Large intestine (tissue), 3 donors: ENCODE results near the gene MRPL52. TPM values are rescaled to one million over a fixed set of nuclear protein-coding genes. Genes with fewer than 3 reads are reported as not detected.
A peak's percentile ranks its signal among the peaks of the same experiment; 100 is the strongest.
"Not testable (repeated sequence)": the region's sequence is repeated elsewhere in the genome, so short reads cannot be mapped to it uniquely, and the experiment has no call there.

ENCODE experiments used
- DNase-seq, 2 donors: peaks; one replicate each; pipeline versions ENCODE4 v3.0.0 to v3.0.0-alpha.2; 2013
- H3K27ac ChIP-seq: one replicate; pipeline ENCODE4 v1.5.1; 2013; ENCODE audit warnings: low read length
- H3K27me3 ChIP-seq: 2 replicates; pipeline ENCODE4 v1.6.1; 2013; ENCODE audit warnings: low read length; ENCODE audit not compliant: control insufficient read depth, insufficient read depth
- H3K36me3 ChIP-seq: 2 replicates; pipeline ENCODE4 v1.6.1; 2013; ENCODE audit warnings: low read length; ENCODE audit not compliant: control insufficient read depth, insufficient read depth
- H3K4me1 ChIP-seq: one replicate; pipeline ENCODE4 v1.6.1; 2013; ENCODE audit warnings: low read length; ENCODE audit not compliant: control insufficient read depth, insufficient read depth
- H3K4me3 ChIP-seq: one replicate; pipeline ENCODE4 v1.5.1; 2013; ENCODE audit warnings: low read length
- H3K9me3 ChIP-seq: one replicate; pipeline ENCODE4 v1.6.1; 2013; ENCODE audit warnings: mild to moderate bottlenecking, low read depth, low read length, moderate library complexity; ENCODE audit not compliant: control insufficient read depth
- WGBS: methylation state at CpG from one replicate; pipeline ENCODE4 v1.1.5; 2013; ENCODE audit warnings: low lambda C conversion rate; ENCODE audit not compliant: insufficient coverage; 5-methylcytosine and 5-hydroxymethylcytosine counted together
- polyA plus RNA-seq: library from polyadenylated mRNA; unstranded; fragments of 120-200 nt; gene quantifications from one replicate; pipeline ENCODE4 v1.2.1, GENCODE V29; 2013

The MRPL52 gene
- polyA plus RNA-seq, 1 donor: 115 TPM

DNA sequence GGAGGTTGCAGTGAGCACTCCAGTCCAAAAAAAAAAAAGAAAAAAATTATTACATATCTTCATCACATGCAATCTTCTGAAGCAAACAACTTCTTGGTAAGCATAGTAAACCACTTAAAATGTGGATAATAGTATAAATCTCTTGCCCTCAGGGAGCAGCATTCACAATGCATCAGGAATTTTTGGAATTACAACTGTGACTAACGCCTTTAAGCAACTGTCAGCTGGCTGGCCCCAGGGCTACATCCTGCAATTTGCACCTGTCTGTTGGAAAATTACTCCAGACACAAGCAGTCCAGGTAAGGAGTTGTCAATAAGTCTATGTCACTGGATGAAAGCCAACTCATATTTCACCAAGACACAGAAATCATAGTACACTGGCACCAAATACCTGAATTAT lies 9.0 kb upstream of the MRPL52 start:
- Histone ChIP-seq H3K36me3 (no peaks in the 10 kb centered on the region), H3K4me3 (no peak overlapping the region), H3K27ac (peak overlapping the region; percentile 98), H3K9me3 (no peaks in the 10 kb centered on the region), H3K27me3 (no peaks in the 10 kb centered on the region), H3K4me1 (peaks cover 69% of the 10 kb centered on the region)
- no CpG with 5 or more reads among the region's 1 CpG for WGBS
- no peak for DNase-seq

- peak overlapping the region; percentile 98 for H3K27ac ChIP-seq
- no peaks in the 10 kb centered on the region for H3K27me3 ChIP-seq
- no peaks in the 10 kb centered on the region for H3K36me3 ChIP-seq
- WGBS: 33% methylated on average over 4 of the region's 24 CpGs
- H3K9me3 ChIP-seq: no peaks in the 10 kb centered on the region
- DNase-seq: peak in 1 of 2 donors; percentile 92
- no peak overlapping the region for H3K4me3 ChIP-seq
- H3K4me1 ChIP-seq: peaks cover 62% of the 10 kb centered on the region
Observed at GRCh38 chr14:22821193-22822015, 8.3 kb upstream of the MRPL52 start.

DNA sequence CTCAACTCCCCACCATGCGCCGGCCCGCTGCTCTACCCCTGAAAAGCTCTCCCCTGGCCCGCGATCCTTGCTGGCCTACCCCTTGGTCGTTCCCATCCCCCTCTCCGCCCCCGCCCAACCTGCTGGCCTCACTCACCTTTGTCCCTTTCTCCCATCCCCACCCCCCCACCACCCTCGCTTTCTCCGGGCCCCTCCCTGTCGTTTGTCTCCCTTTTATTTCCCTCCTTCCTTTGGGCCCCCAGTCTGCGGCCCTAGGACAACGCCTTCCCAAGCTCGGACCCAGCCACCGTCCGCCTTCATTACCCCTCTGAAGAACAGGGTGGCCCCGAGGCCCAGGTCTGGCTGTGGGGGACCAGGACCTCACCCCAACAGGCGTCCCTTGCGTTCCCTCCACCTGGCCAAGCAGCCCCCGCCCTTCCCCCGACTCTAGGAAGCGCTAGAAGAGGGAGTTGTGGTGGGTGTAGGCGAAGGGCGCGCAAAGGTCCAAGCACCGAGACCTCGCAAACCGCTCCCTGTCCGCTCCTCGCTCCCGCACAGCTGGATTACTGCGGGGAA lies 7.6 kb upstream of the MRPL52 start:
- no peaks in the 10 kb centered on the region for H3K36me3 ChIP-seq
- no peaks in the 10 kb centered on the region for H3K27me3 ChIP-seq
- peak in 1 of 2 donors; percentile 90 for DNase-seq
- peak overlapping the region; percentile 98 for H3K27ac ChIP-seq
- WGBS: no CpG with 5 or more reads among the region's 32 CpGs
- H3K4me1 ChIP-seq: peaks cover 58% of the 10 kb centered on the region
- H3K9me3 ChIP-seq: no peaks in the 10 kb centered on the region
- peak overlapping the region; percentile 45 for H3K4me3 ChIP-seq

- DNase-seq: peak; percentile 82 to 87
- Histone ChIP-seq H3K27me3 (no peaks in the 10 kb centered on the region), H3K4me3 (peak overlapping the region; percentile 45), H3K27ac (peak overlapping the region; percentile 98), H3K9me3 (no peaks in the 10 kb centered on the region), H3K36me3 (no peaks in the 10 kb centered on the region), H3K4me1 (peaks cover 56% of the 10 kb centered on the region)
- WGBS: no CpG with 5 or more reads among the region's 34 CpGs
Observed at GRCh38 chr14:22822571-22823098, 7.1 kb upstream of the MRPL52 start.

DNA sequence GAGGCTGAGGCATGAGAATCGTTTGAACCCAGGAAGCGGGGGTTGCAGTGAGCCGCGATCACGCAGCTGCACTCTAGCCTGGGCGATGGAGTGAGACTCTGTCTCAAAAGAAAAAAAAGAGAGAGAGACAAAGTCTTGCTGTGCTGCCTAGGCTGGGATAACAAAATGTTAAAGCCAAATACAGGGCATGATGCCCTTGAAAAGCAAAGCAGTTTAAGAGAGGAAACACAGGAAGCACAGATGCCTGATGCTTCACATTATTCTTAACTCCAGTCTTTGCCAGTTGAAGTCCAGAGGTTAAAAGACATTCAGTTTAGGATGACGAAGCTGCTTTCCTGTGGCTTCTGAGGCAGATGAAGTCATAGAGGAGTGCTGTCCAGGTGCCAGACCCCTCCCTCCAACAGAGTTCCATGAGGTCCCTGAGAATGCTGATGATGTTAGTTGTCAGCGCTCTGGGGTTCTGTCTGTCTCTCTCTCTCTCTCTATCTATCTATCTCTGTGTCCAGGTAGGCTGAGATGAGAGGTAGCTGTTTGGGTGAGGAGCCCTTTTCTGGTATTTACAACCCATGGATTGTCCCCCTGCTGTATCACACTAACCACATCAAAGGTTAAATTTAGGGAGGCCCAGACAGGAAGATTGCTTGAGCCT lies 4.9 kb upstream of the MRPL52 start:
- 67% methylated on average over 1 of the region's 8 CpGs for WGBS
- no peak overlapping the region for H3K4me3 ChIP-seq
- no peaks in the 10 kb centered on the region for H3K9me3 ChIP-seq
- peaks cover 37% of the 10 kb centered on the region for H3K4me1 ChIP-seq
- H3K27me3 ChIP-seq: no peaks in the 10 kb centered on the region
- H3K36me3 ChIP-seq: no peaks in the 10 kb centered on the region
- peak in 1 of 2 donors; percentile 87 for DNase-seq
- H3K27ac ChIP-seq: no peak overlapping the region

- peaks cover 10% of the 10 kb centered on the region for H3K4me1 ChIP-seq
- H3K4me3 ChIP-seq: peak overlapping the region; percentile 83
- peaks cover 10% of the 10 kb centered on the region for H3K36me3 ChIP-seq
- DNase-seq, H3K27me3 ChIP-seq, H3K9me3 ChIP-seq: not testable (repeated sequence)
- H3K27ac ChIP-seq: peak overlapping the region; percentile 6
- WGBS: 90% methylated on average over 2 of the region's 12 CpGs
Observed at GRCh38 chr14:22829076-22829660, 519 bp upstream of the MRPL52 start.

DNA sequence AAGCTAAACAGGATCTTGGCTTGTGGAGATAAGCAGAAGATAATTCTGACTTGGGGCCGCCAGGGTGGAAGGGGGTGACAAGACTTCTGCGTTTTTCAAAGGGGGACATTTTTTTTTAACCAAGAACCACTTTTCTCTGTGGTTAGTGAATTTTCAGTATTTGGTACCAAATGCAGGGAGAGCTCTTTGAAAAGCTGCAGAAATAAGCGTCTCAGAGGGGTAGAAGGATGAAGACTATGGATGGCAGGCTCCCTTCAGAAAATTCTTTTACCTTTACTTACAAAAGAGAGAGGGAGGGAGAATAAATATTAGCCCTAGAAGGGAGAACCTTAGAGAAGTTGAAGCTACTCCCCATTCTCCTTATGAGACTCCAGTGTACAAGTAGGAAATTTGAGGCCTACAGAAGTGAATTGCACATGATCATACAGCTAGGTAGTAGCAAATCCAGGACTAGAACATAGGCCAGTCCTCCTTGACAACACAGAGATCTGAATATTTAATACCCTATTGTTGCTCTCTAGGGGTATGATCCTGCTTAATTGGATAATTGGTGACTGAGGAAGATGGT lies 840 bp downstream of the MRPL52 start:
- Histone ChIP-seq H3K27ac (no peak overlapping the region), H3K36me3 (peaks cover 18% of the 10 kb centered on the region), H3K4me3 (peak overlapping the region; percentile 83), H3K9me3 (no peaks in the 10 kb centered on the region), H3K4me1 (peaks cover 7% of the 10 kb centered on the region), H3K27me3 (no peaks in the 10 kb centered on the region)
- WGBS: no CpG with 5 or more reads among the region's 3 CpGs
- no peak for DNase-seq

DNA sequence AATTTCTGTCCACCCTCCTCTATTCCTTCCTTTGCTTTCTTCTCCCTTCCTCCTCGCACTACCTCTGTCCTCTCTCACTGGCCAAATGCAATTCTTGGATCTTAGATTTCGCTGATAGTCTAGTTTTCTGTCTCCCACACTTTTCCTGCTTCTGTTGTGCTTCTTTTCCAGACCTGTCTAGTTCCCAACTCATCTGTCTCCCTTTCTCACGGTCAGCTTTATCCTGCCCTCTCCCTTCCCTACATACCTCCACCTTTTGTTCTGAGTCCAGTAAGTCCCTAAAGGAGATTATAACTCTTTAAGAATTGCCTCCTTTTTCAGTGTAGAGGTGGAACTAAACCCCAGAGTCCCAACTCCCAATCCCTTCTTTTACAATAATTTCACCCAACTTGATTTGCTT lies 5.8 kb downstream of the MRPL52 start:
- peaks cover 24% of the 10 kb centered on the region for H3K36me3 ChIP-seq
- H3K27ac ChIP-seq: peak overlapping the region; percentile 95
- DNase-seq: no peak
- no peaks in the 10 kb centered on the region for H3K27me3 ChIP-seq
- 86% methylated on average over 3 of the region's 3 CpGs for WGBS
- H3K4me1 ChIP-seq: peaks cover 24% of the 10 kb centered on the region
- no peak overlapping the region for H3K4me3 ChIP-seq
- peaks cover 4% of the 10 kb centered on the region for H3K9me3 ChIP-seq

DNA sequence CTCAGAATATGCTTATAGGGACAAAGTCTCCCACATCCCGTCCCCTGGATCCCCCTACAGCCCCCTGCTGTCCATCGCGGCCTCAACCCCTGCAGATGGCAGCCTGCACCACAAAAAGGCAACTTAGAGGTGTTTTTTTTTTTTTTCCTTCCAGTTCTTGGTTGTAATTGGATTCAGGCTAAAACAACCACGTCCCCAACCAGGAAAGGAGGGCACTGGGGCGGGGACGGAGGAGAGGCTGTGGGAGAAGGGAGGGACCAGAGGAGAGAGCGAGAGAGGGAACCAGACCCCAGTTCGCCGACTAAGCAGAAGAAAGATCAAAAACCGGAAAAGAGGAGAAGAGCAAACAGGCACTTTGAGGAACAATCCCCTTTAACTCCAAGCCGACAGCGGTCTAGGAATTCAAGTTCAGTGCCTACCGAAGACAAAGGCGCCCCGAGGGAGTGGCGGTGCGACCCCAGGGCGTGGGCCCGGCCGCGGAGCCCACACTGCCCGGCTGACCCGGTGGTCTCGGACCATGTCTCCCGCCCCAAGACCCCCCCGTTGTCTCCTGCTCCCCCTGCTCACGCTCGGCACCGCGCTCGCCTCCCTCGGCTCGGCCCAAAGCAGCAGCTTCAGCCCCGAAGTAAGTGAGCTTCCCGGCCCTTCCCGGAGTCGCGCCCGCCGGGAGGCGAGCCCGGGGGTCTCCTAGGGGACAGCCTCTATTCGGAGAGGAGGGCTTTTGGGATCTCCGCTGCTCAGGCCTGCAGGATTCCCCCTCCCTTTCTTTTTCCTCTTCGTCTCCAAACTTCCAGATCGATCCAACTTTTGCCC lies 6.8 kb downstream of the MRPL52 start, which contains the start of gene MMP14:
Gene MMP14, plus strand, starts transcription at position 285 of the 813 bp plus-strand sequence. Its CDS starts 233 bp downstream, at position 518.
- Histone ChIP-seq H3K9me3 (peaks cover 4% of the 10 kb centered on the region), H3K27me3 (no peaks in the 10 kb centered on the region), H3K4me1 (peaks cover 19% of the 10 kb centered on the region), H3K27ac (peak within 1 kb of the TSS; percentile 95), H3K36me3 (peaks cover 34% of the 10 kb centered on the region), H3K4me3 (peak within 1 kb of the TSS; percentile 98)
- DNase-seq: peak; percentile 70 to 85
- 13% methylated on average over 2 of the region's 46 CpGs for WGBS
